Spleen (tissue), 11 donors: ENCODE results near the gene P2RX4. TPM values are rescaled to one million over a fixed set of nuclear protein-coding genes. Genes with fewer than 3 reads are reported as not detected.
"Not testable (repeated sequence)": the region's sequence is repeated elsewhere in the genome, so short reads cannot be mapped to it uniquely, and the experiment has no call there.

ENCODE experiments used
- DNase-seq: peaks from one replicate; pipeline ENCODE4 v3.0.0-alpha.2; 2020
- H3K27ac ChIP-seq, 8 donors: fragments of 200-600 bp; sonication (generic) in 7 of 8; 1 replicate in 4 of 8; 2 replicates in 4 of 8; pipeline versions ENCODE4 v1.5.0 to v1.8.0; 2016 to 2021; ENCODE audit warnings: inconsistent platforms in 4 of 8, mild to moderate bottlenecking in 4 of 8, moderate library complexity in 1 of 8
- H3K27me3 ChIP-seq, 7 donors: fragments of 200-600 bp; sonication (generic) in 6 of 7; replicated peaks in 1 of 7; 1 replicate in 4 of 7; 2 replicates in 3 of 7; pipeline versions ENCODE4 v1.5.0 to v1.8.0; 2016 to 2021; ENCODE audit warnings: inconsistent platforms in 3 of 7, mild to moderate bottlenecking in 1 of 7
- H3K36me3 ChIP-seq, 6 donors: fragments of 200-600 bp; sonication (generic) in 5 of 6; 1 replicate in 4 of 6; 2 replicates in 2 of 6; pipeline versions ENCODE4 v1.5.0 to v1.8.0; 2016 to 2021; ENCODE audit warnings: inconsistent platforms in 2 of 6
- H3K4me1 ChIP-seq, 6 donors: fragments of 200-600 bp; sonication (generic) in 5 of 6; 1 replicate in 3 of 6; 2 replicates in 3 of 6; pipeline versions ENCODE4 v1.5.0 to v1.8.0; 2016 to 2021; ENCODE audit warnings: inconsistent platforms in 3 of 6
- H3K4me3 ChIP-seq, 8 donors: fragments of 200-600 bp; sonication (generic) in 7 of 8; 1 replicate in 4 of 8; 2 replicates in 4 of 8; pipeline versions ENCODE4 v1.5.0 to v1.8.0; 2016 to 2021; ENCODE audit warnings: inconsistent platforms in 4 of 8, mild to moderate bottlenecking in 4 of 8, moderate library complexity in 2 of 8
- H3K9me3 ChIP-seq, 8 donors: fragments of 200-600 bp; sonication (generic) in 7 of 8; 1 replicate in 4 of 8; 2 replicates in 4 of 8; pipeline versions ENCODE4 v1.5.0 to v1.8.0; 2016 to 2021; ENCODE audit warnings: inconsistent platforms in 4 of 8
- POLR2A ChIP-seq, 3 donors: fragments of 450-650 bp; IDR thresholded peaks; one replicate each; pipeline ENCODE4 v1.5.1; 2017; ENCODE audit warnings: antibody characterized with exemption in 3 of 3, mild to moderate bottlenecking in 1 of 3
- POLR2AphosphoS5 ChIP-seq, 3 donors: sonication (generic); formaldehyde crosslinking; IDR thresholded peaks; one replicate each; pipeline ENCODE4 v1.5.1; 2017; ENCODE audit warnings: antibody characterized with exemption in 3 of 3
- WGBS, 5 donors: extraction: QIAGEN DNeasy Blood & Tissue Kit in 3 of 5; methylation state at CpG; one replicate each; pipeline versions ENCODE4 v1.1.5 to v1.1.7; 2013 to 2018; 5-methylcytosine and 5-hydroxymethylcytosine counted together
- intact Hi-C: fragments of 100-400 bp; cut with DNase I; formaldehyde crosslinking; loops from one replicate; pipeline ENCODE4 v1.15.0; 2023; ENCODE audit warnings: low total_unique reads
- polyA plus RNA-seq, 3 donors: library from polyadenylated mRNA; stranded (reverse); fragments of 200-250 nt; gene quantifications; one replicate each; pipeline ENCODE4 v1.2.1, GENCODE V29; 2013
- total RNA-seq, 7 donors: library from RNA; depleted of rRNA in 3 of 7; stranded (reverse); fragments of >200 nt in 3 of 7; fragmentation: NEBNext Ultra II Directional in 4 of 7; extraction: Animal tissue kit (Norgen Biotek cat#: 25700) in 4 of 7; gene quantifications; one replicate each; pipeline versions ENCODE4 v1.1.0 to v1.2.1, GENCODE V29; 2016 to 2021
- TF ChIP-seq, protein P1 (sequence below), 11 experiments: fragments of 200-600 bp in 7 of 11; fragments of 450-650 bp in 4 of 11; sonication (generic) in 4 of 11; IDR thresholded peaks in 8 of 11; conservative IDR thresholded peaks in 3 of 11; 1 replicate in 7 of 11; 2 replicates in 4 of 11; pipeline versions ENCODE4 v1.4.0 to v1.8.0; 2016 to 2021; ENCODE audit warnings: antibody characterized with exemption in 11 of 11, inconsistent platforms in 4 of 11, mild to moderate bottlenecking in 1 of 11
- donor health status: healthy with polysubstance abuse.
- donor health status: DM: no; HTN: no; CAD: no; lungs with moderate emphysema.
- donor health status: DM: no; HTN: no; CAD: no.
- donor health status: Bipolar disorder and iron deficiency.
- donor health status: healthy.
- donor health status: DM: no; HTN: no; CAD: no.
- donor health status: DM: yes; HTN: yes; CAD: no.

P2RX4 gene
- total and polyA plus RNA-seq, 10 donors = 12.0 to 97.9 (median 34.8) TPM

DNA sequence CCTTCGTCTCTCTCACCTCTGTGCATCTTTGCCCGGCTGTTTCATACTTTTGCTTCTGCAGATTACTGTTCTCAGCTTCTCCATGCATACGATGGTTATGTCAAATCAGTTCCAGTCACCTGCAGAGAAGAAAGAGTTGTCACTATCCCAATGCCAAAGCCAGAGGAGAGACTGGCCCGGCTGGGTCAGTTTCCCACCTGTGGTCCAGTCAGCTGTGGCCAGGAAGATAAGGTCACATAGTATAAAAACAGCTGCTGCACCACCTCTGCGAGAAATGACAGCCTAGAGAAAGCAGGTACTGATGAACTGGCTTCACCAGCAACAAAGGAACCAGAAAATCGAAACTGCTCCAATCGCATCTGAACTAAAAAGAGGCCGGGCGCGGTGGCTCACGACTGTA is 6.4 kb upstream of the P2RX4 start:
- Histone ChIP-seq H3K4me3 (no peak overlapping the region), H3K27ac (no peak overlapping the region), H3K36me3 (no peaks in the 10 kb centered on the region), H3K9me3 (no peaks in the 10 kb centered on the region), H3K27me3 (no peaks in the 10 kb centered on the region), H3K4me1 (peaks cover 0 to 13% (median 3%) of the 10 kb centered on the region in 6 donors)
- TF ChIP-seq POLR2A (IDR thresholded peaks at IDR 0.05) (no peak), POLR2AphosphoS5 (IDR thresholded peaks at IDR 0.05) (no peak)
- TF ChIP-seq, protein P1, sequence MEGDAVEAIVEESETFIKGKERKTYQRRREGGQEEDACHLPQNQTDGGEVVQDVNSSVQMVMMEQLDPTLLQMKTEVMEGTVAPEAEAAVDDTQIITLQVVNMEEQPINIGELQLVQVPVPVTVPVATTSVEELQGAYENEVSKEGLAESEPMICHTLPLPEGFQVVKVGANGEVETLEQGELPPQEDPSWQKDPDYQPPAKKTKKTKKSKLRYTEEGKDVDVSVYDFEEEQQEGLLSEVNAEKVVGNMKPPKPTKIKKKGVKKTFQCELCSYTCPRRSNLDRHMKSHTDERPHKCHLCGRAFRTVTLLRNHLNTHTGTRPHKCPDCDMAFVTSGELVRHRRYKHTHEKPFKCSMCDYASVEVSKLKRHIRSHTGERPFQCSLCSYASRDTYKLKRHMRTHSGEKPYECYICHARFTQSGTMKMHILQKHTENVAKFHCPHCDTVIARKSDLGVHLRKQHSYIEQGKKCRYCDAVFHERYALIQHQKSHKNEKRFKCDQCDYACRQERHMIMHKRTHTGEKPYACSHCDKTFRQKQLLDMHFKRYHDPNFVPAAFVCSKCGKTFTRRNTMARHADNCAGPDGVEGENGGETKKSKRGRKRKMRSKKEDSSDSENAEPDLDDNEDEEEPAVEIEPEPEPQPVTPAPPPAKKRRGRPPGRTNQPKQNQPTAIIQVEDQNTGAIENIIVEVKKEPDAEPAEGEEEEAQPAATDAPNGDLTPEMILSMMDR (IDR thresholded peaks at IDR 0.05 in 8 of 11, conservative IDR thresholded peaks at IDR 0.05 in 3 of 11) = no peak
- DNase-seq = no peak
- WGBS, 5 donors = 88 to 93% (median 90%) methylated on average over 11 of the region's 11 CpGs
- intact Hi-C loops = no loop called here

DNA sequence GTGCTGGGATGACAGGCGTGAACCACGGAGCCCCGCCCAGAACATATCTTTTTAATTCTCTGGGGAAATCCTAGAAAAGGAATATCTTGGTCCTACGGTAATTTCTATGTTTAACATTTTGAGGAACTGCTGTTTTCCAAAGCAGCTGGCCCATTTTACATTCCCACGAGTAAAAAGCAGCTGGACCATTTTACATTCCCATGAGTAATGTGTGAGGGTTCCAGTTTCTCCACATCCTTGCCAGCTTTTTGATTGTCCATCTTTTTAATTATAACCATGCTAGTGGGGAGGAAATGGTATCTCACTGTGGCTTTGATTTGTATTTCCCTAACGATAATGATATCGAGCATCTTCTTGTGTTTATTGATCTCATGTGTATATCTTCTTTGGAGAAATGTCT is 4.4 kb upstream of the P2RX4 start:
- no peaks in the 10 kb centered on the region for H3K9me3 ChIP-seq
- 67 to 80% (median 78%) methylated on average over 7 of the region's 7 CpGs for WGBS, 5 donors
- peaks cover 0 to 20% (median 11%) of the 10 kb centered on the region in 6 donors for H3K4me1 ChIP-seq
- H3K4me3 ChIP-seq = no peak overlapping the region
- H3K36me3 ChIP-seq = no peaks in the 10 kb centered on the region
- DNase-seq = no peak
- H3K27me3 ChIP-seq = no peaks in the 10 kb centered on the region
- intact Hi-C loops = no loop called here
- TF ChIP-seq POLR2A (IDR thresholded peaks at IDR 0.05) (no peak), POLR2AphosphoS5 (IDR thresholded peaks at IDR 0.05) (no peak)
- TF ChIP-seq, protein P1 (IDR thresholded peaks at IDR 0.05 in 8 of 11, conservative IDR thresholded peaks at IDR 0.05 in 3 of 11) = no peak
- H3K27ac ChIP-seq = peak overlapping the region in 7 of 8 donors; percentile 65 to 74 (median 68)

DNA sequence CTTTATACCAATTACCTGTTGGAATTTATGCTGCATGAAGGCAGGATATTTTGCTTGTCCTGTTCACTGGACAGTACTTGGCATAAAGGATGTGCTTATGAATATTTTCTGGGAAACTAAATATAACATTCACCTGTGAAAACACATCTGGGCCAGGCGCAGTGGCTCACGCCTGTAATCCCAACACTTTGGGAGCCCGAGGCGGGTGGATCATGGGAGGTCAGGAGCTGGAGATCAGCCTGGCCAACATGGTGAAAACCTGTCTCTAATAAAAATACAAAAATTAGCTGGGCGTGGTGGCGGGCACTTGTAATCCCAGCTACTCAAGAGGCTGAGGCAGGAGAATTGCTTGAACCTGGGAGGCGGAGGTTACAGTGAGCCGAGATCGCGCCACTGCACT is 1.4 kb upstream of the P2RX4 start:
- intact Hi-C loops = not testable (repeated sequence)
- 93 to 98% (median 96%) methylated on average over 10 of the region's 10 CpGs for WGBS, 5 donors

DNA sequence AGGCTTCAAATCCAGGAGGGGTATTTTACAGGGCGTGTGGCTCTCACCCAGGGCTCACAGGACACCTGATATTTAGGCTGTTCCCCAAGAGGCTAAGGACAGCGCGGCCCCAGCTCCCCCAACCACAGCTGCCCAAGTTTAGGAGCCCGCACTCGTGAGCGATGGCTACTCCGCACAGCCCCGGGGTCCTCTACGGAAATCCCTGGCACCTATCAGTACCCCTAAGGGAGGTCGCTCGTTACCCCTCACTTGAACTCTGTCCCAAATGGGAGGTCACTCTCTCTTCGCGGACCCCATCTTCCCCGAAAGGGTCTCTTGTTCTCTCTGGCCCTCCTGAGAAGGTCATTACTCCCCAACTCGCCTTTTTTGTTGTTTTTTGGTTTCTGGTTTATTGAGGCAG is 708 bp upstream of the P2RX4 start:
- no peaks in the 10 kb centered on the region for H3K27me3 ChIP-seq
- intact Hi-C loops = no loop called here
- peak overlapping the region; percentile 73 to 97 (median 92) for H3K27ac ChIP-seq
- TF ChIP-seq, protein P1 (IDR thresholded peaks at IDR 0.05 in 8 of 11, conservative IDR thresholded peaks at IDR 0.05 in 3 of 11) = no peak
- TF ChIP-seq POLR2AphosphoS5 (IDR thresholded peaks at IDR 0.05) = no peak
- TF ChIP-seq POLR2A (IDR thresholded peaks at IDR 0.05) = no peak
- WGBS, 5 donors = 91 to 96% (median 95%) methylated on average over 15 of the region's 15 CpGs
- DNase-seq = peak; percentile 79
- no peaks in the 10 kb centered on the region for H3K9me3 ChIP-seq
- H3K4me3 ChIP-seq = peak overlapping the region in 5 of 8 donors; percentile 58 to 85 (median 64)
- peaks cover 0 to 11% (median 0%) of the 10 kb centered on the region in 6 donors for H3K36me3 ChIP-seq
- peaks cover 4 to 53% (median 40%) of the 10 kb centered on the region in 6 donors for H3K4me1 ChIP-seq

More for the DNA sequence above, 1.4 kb upstream of the P2RX4 start:
- DNase-seq, H3K9me3 ChIP-seq, H3K27me3 ChIP-seq, H3K27ac ChIP-seq, H3K4me3 ChIP-seq, H3K36me3 ChIP-seq: not testable (repeated sequence)
- peaks cover 4 to 47% (median 33%) of the 10 kb centered on the region in 6 donors for H3K4me1 ChIP-seq

DNA sequence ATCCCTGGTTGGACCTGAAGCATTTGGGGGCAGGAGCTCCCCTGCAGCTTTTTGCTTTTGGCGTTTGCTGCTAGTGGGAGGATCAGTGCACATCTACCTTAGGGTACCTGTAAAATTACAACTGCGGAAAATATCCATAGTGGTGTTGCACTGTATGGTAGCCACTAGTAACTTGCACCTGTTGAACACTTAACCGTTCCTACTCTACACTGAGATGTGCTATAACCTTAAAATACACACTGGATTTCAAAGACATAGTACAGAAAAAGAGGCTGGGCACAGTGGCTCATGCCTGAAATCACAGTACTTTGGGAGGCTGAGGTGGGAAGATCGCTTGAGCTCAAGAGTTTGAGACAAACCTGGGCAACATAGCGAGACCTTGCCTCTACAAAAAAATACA is 2.9 kb downstream of the P2RX4 start:
- Histone ChIP-seq H3K9me3 (no peaks in the 10 kb centered on the region), H3K27ac (no peak overlapping the region), H3K4me1 (peaks cover 6 to 78% (median 58%) of the 10 kb centered on the region in 6 donors), H3K36me3 (peaks cover 0 to 28% (median 6%) of the 10 kb centered on the region in 6 donors), H3K27me3 (no peaks in the 10 kb centered on the region), H3K4me3 (no peak overlapping the region)
- intact Hi-C loops = no loop called here
- no peak for DNase-seq
- TF ChIP-seq POLR2AphosphoS5 (IDR thresholded peaks at IDR 0.05) (no peak), POLR2A (IDR thresholded peaks at IDR 0.05) (no peak)
- TF ChIP-seq, protein P1 (IDR thresholded peaks at IDR 0.05 in 8 of 11, conservative IDR thresholded peaks at IDR 0.05 in 3 of 11) = no peak
- WGBS, 5 donors = 93 to 96% (median 95%) methylated on average over 5 of the region's 5 CpGs
